ENCODE measurements around the gene DSN1. TPM values are rescaled to one million over a fixed set of nuclear protein-coding genes. Genes with fewer than 3 reads are reported as not detected.

The DSN1 gene
- total and polyA plus RNA-seq, 2 experiments from 2014 or later: 19.4 to 26.4 TPM

DNA sequence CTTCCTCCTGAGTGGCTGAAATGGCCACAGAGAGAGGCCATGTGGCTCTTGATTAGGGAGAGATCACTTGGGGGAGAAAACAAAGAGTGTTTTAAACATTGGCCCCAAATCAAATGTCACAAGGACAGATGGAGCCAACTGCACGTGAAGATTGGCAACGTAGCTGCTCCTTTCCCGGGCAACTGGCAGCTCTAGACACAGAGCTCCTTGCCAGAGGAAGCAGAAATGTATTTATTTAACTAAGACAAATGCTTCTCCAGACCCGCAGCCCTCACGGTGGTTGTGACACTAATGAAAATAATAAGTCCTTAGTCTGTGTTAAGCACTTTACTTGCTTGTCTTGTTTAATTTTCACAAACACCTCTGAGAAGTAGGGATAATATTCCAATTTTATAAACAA is 49.6 kb upstream of the DSN1 start (continued):
- TF ChIP-seq, protein P1, sequence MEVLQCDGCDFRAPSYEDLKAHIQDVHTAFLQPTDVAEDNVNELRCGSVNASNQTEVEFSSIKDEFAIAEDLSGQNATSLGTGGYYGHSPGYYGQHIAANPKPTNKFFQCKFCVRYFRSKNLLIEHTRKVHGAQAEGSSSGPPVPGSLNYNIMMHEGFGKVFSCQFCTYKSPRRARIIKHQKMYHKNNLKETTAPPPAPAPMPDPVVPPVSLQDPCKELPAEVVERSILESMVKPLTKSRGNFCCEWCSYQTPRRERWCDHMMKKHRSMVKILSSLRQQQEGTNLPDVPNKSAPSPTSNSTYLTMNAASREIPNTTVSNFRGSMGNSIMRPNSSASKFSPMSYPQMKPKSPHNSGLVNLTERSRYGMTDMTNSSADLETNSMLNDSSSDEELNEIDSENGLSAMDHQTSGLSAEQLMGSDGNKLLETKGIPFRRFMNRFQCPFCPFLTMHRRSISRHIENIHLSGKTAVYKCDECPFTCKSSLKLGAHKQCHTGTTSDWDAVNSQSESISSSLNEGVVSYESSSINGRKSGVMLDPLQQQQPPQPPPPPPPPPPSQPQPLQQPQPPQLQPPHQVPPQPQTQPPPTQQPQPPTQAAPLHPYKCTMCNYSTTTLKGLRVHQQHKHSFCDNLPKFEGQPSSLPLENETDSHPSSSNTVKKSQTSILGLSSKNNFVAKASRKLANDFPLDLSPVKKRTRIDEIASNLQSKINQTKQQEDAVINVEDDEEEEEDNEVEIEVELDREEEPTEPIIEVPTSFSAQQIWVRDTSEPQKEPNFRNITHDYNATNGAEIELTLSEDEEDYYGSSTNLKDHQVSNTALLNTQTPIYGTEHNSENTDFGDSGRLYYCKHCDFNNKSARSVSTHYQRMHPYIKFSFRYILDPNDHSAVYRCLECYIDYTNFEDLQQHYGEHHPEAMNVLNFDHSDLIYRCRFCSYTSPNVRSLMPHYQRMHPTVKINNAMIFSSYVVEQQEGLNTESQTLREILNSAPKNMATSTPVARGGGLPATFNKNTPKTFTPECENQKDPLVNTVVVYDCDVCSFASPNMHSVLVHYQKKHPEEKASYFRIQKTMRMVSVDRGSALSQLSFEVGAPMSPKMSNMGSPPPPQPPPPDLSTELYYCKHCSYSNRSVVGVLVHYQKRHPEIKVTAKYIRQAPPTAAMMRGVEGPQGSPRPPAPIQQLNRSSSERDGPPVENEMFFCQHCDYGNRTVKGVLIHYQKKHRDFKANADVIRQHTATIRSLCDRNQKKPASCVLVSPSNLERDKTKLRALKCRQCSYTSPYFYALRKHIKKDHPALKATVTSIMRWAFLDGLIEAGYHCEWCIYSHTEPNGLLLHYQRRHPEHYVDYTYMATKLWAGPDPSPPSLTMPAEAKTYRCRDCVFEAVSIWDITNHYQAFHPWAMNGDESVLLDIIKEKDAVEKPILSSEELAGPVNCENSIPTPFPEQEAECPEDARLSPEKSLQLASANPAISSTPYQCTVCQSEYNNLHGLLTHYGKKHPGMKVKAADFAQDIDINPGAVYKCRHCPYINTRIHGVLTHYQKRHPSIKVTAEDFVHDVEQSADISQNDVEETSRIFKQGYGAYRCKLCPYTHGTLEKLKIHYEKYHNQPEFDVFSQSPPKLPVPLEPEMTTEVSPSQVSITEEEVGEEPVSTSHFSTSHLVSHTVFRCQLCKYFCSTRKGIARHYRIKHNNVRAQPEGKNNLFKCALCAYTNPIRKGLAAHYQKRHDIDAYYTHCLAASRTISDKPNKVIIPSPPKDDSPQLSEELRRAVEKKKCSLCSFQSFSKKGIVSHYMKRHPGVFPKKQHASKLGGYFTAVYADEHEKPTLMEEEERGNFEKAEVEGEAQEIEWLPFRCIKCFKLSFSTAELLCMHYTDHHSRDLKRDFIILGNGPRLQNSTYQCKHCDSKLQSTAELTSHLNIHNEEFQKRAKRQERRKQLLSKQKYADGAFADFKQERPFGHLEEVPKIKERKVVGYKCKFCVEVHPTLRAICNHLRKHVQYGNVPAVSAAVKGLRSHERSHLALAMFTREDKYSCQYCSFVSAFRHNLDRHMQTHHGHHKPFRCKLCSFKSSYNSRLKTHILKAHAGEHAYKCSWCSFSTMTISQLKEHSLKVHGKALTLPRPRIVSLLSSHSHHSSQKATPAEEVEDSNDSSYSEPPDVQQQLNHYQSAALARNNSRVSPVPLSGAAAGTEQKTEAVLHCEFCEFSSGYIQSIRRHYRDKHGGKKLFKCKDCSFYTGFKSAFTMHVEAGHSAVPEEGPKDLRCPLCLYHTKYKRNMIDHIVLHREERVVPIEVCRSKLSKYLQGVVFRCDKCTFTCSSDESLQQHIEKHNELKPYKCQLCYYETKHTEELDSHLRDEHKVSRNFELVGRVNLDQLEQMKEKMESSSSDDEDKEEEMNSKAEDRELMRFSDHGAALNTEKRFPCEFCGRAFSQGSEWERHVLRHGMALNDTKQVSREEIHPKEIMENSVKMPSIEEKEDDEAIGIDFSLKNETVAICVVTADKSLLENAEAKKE (CRISPR knock-in tag; IDR thresholded peaks at IDR 0.05): no peak
- TF ChIP-seq POLR2AphosphoS5 (IDR thresholded peaks at IDR 0.05; ENCODE audit: low read depth): no peak
- no peak for TF ChIP-seq EZH2 (IDR thresholded peaks at IDR 0.05; ENCODE audit: low read depth, unreplicated experiment)

- no peak overlapping the region for H3K27ac ChIP-seq (ENCODE audit: low read depth)
- TF ChIP-seq, protein P1 (CRISPR knock-in tag; IDR thresholded peaks at IDR 0.05): no peak
- no peak for TF ChIP-seq EZH2 (IDR thresholded peaks at IDR 0.05; ENCODE audit: low read depth, unreplicated experiment)
- no peak for TF ChIP-seq ZNF331 (CRISPR knock-in tag; IDR thresholded peaks at IDR 0.05; ENCODE audit: low read depth)
- no peak for TF ChIP-seq ETS1 (IDR thresholded peaks at IDR 0.05)
- TF ChIP-seq NANOG (IDR thresholded peaks at IDR 0.05; ENCODE audit: borderline replicate concordance): no peak
- DNase-seq (ENCODE audit: low spot score): peak; percentile 16
- Mint-ChIP-seq H3K36me3 (ENCODE audit: low read depth) (peaks cover 24% of the 10 kb centered on the region), H3K27ac (peak overlapping the region; percentile 18; the same call in 1 of the 2 replicates), H3K9me3 (no peaks in the 10 kb centered on the region), H3K4me3 (no peak overlapping the region), H3K4me1 (peaks cover 19% of the 10 kb centered on the region), H3K27me3 (ENCODE audit: insufficient read depth, low read depth, poor library complexity) (peaks cover 7% of the 10 kb centered on the region)
- no peaks in the 10 kb centered on the region for H3K36me3 ChIP-seq (ENCODE audit: insufficient read depth)
- H3F3A ChIP-seq (replicated peaks; ENCODE audit: low read depth): 0 out of 2 replicates have a peak, but pooled peaks cover 5% of the 10 kb centered on the region
- no peak overlapping the region for H3K4me3 ChIP-seq
- H4K20me1 ChIP-seq (replicated peaks; ENCODE audit: insufficient read depth): no peaks in the 10 kb centered on the region
- peak; percentile 71 for ATAC-seq
- H3K4me2 ChIP-seq: no peak overlapping the region
- no peaks in the 10 kb centered on the region for H3K9me2 ChIP-seq (ENCODE audit: insufficient read depth)
- no peak overlapping the region for H2AFZ ChIP-seq
- no peaks in the 10 kb centered on the region for H3K27me3 ChIP-seq (ENCODE audit: insufficient read depth)
- no peaks in the 10 kb centered on the region for H3K79me2 ChIP-seq (replicated peaks; ENCODE audit: insufficient read depth)
- H3K4me1 ChIP-seq (ENCODE audit: insufficient read depth): peaks cover 21% of the 10 kb centered on the region
These were observed 48.4 kb upstream of the DSN1 start for GRCh38 chr20:36821964-36822437.
